ENCODE measurements around the gene TAF5.

Gene TAF5

GRCh38 chr10:103431902-103432301, 64.1 kb downstream of the TAF5 start:
- Histone ChIP-seq H3K36me3 (peaks cover 82% of the 10 kb centered on the region), H3K27me3 (no peaks in the 10 kb centered on the region), H3K9me3 (no peaks in the 10 kb centered on the region), H3K4me1 (no peaks in the 10 kb centered on the region), H3K4me3 (ENCODE audit: low read depth, low read length) (no peak overlapping the region)
- no peak for DNase-seq
- no peak for TF ChIP-seq CTCF (IDR thresholded peaks at IDR 0.05; ENCODE audit: low read depth, low read length)

- no peaks in the 10 kb centered on the region for H3K4me1 ChIP-seq
- no peak for DNase-seq
- H3K9me3 ChIP-seq, result no peaks in the 10 kb centered on the region
- peaks cover 84% of the 10 kb centered on the region for H3K36me3 ChIP-seq
- no peak for TF ChIP-seq CTCF (IDR thresholded peaks at IDR 0.05; ENCODE audit: low read depth, low read length)
- no peaks in the 10 kb centered on the region for H3K27me3 ChIP-seq
- H3K4me3 ChIP-seq (ENCODE audit: low read depth, low read length), result no peak overlapping the region
Observed at GRCh38 chr10:103433858-103434257, 66.1 kb downstream of the TAF5 start.
